ENCODE results near the gene GRM4. TPM values are rescaled to one million over a fixed set of nuclear protein-coding genes. Genes with fewer than 3 reads are reported as not detected.

The GRM4 gene
- total and polyA plus RNA-seq, 2 donors from 2014 or later, result not detected

GRCh38 chr6:34067814-34068213, 78.1 kb downstream of the GRM4 start:
- FAIRE-seq, result no peak
- intact Hi-C loops (cut with DNase I), result no loop called here
- no peaks in the 10 kb centered on the region for H3K27me3 ChIP-seq (ENCODE audit: control insufficient read depth, insufficient read depth, low read length)
- H3K9ac ChIP-seq (ENCODE audit: low read length in 3 of 3), result no peak overlapping the region
- no peak overlapping the region for H3K4me3 ChIP-seq (ENCODE audit: low read length in 3 of 3)
- H3K36me3 ChIP-seq (ENCODE audit: control insufficient read depth in 2 of 3, insufficient read depth in 3 of 3, low read length in 3 of 3), result no peaks in the 10 kb centered on the region
- no peak overlapping the region for H3K27ac ChIP-seq (ENCODE audit: low read depth in 2 of 2, low read length in 2 of 2)
- H3K4me1 ChIP-seq (ENCODE audit: control insufficient read depth in 2 of 3, insufficient read depth in 2 of 3, low read depth in 1 of 3, low read length in 3 of 3), result no peaks in the 10 kb centered on the region
- peak in 2 of 5 donors; percentile 45 for DNase-seq
- peaks cover 0 to 6% (median 0%) of the 10 kb centered on the region in 3 donors for H3K9me3 ChIP-seq (ENCODE audit: control insufficient read depth in 2 of 3, insufficient read depth in 1 of 3, low read length in 3 of 3)
- TF ChIP-seq CTCF (IDR thresholded peaks at IDR 0.05; ENCODE audit: borderline replicate concordance, extremely low read depth, insufficient read depth), result no peak

- H3K27me3 ChIP-seq (ENCODE audit: control insufficient read depth, insufficient read depth, low read length), result no peaks in the 10 kb centered on the region
- FAIRE-seq (no peak), DNase-seq (no peak)
- intact Hi-C loops (cut with DNase I), result no loop called here
- no peak for TF ChIP-seq CTCF (IDR thresholded peaks at IDR 0.05; ENCODE audit: borderline replicate concordance, extremely low read depth, insufficient read depth)
- no peaks in the 10 kb centered on the region for H3K36me3 ChIP-seq (ENCODE audit: control insufficient read depth in 2 of 3, insufficient read depth in 3 of 3, low read length in 3 of 3)
- H3K9ac ChIP-seq (ENCODE audit: low read length in 3 of 3), result no peak overlapping the region
- no peak overlapping the region for H3K27ac ChIP-seq (ENCODE audit: low read depth in 2 of 2, low read length in 2 of 2)
- H3K4me3 ChIP-seq (ENCODE audit: low read length in 3 of 3), result no peak overlapping the region
- peaks cover 0 to 1% (median 0%) of the 10 kb centered on the region in 3 donors for H3K9me3 ChIP-seq (ENCODE audit: control insufficient read depth in 2 of 3, insufficient read depth in 1 of 3, low read length in 3 of 3)
- H3K4me1 ChIP-seq (ENCODE audit: control insufficient read depth in 2 of 3, insufficient read depth in 2 of 3, low read depth in 1 of 3, low read length in 3 of 3), result no peaks in the 10 kb centered on the region
These were observed 78.8 kb downstream of the GRM4 start for GRCh38 chr6:34066772-34067770.

GRCh38 chr6:34066218-34066571, 79.7 kb downstream of the GRM4 start:
- H3K27ac ChIP-seq (ENCODE audit: low read depth in 2 of 2, low read length in 2 of 2), result no peak overlapping the region
- DNase-seq, result no peak
- no peak for FAIRE-seq
- H3K9ac ChIP-seq (ENCODE audit: low read length in 3 of 3), result no peak overlapping the region
- no peaks in the 10 kb centered on the region for H3K9me3 ChIP-seq (ENCODE audit: control insufficient read depth in 2 of 3, insufficient read depth in 1 of 3, low read length in 3 of 3)
- no peak overlapping the region for H3K4me3 ChIP-seq (ENCODE audit: low read length in 3 of 3)
- H3K4me1 ChIP-seq (ENCODE audit: control insufficient read depth in 2 of 3, insufficient read depth in 2 of 3, low read depth in 1 of 3, low read length in 3 of 3), result no peaks in the 10 kb centered on the region
- H3K27me3 ChIP-seq (ENCODE audit: control insufficient read depth, insufficient read depth, low read length), result no peaks in the 10 kb centered on the region
- intact Hi-C loops (cut with DNase I), result no loop called here
- no peaks in the 10 kb centered on the region for H3K36me3 ChIP-seq (ENCODE audit: control insufficient read depth in 2 of 3, insufficient read depth in 3 of 3, low read length in 3 of 3)
- TF ChIP-seq CTCF (IDR thresholded peaks at IDR 0.05; ENCODE audit: borderline replicate concordance, extremely low read depth, insufficient read depth), result no peak
